Astrocyte of the spinal cord (primary cell): ENCODE data around the gene DAZAP1.

ENCODE experiments used
- DNase-seq: peaks from one replicate; pipeline ENCODE4 v3.0.0; 2011; ENCODE audit warnings: low read depth, low spot score
- H3K4me3 ChIP-seq: 2 replicates; pipeline ENCODE4 v1.5.1; 2011; ENCODE audit warnings: low read depth, mild to moderate bottlenecking, low read length, moderate library complexity
- CTCF ChIP-seq: IDR thresholded peaks from 2 replicates; pipeline ENCODE4 v1.5.1; 2012; ENCODE audit warnings: low read depth, mild to moderate bottlenecking, low read length, inconsistent platforms
- in situ Hi-C: cut with HindIII; loops from 2 replicates; pipeline ENCODE4 v1.10.0; 2017; ENCODE audit warnings: low sequenced_read_pairs

Gene DAZAP1

GRCh38 chr19:1394252-1395193 is 12.9 kb upstream of the DAZAP1 start:
- in situ Hi-C loops, result no loop called here
- no peak for DNase-seq
- no peak overlapping the region for H3K4me3 ChIP-seq
- no peak for TF ChIP-seq CTCF

GRCh38 chr19:1395194-1396018 is 12.0 kb upstream of the DAZAP1 start:
- TF ChIP-seq CTCF, result no peak
- in situ Hi-C loops, result no loop called here
- H3K4me3 ChIP-seq, result no peak overlapping the region
- no peak for DNase-seq

- in situ Hi-C loops, result no loop called here
- no peak overlapping the region for H3K4me3 ChIP-seq
- no peak for TF ChIP-seq CTCF
- no peak for DNase-seq
Measured at GRCh38 chr19:1396019-1396767, 11.2 kb upstream of the DAZAP1 start.

GRCh38 chr19:1396768-1397679 is 10.4 kb upstream of the DAZAP1 start:
- no peak for DNase-seq
- in situ Hi-C loops, result no loop called here
- no peak for TF ChIP-seq CTCF
- no peak overlapping the region for H3K4me3 ChIP-seq

GRCh38 chr19:1397838-1398237 is 9.5 kb upstream of the DAZAP1 start:
- no peak for DNase-seq
- TF ChIP-seq CTCF, result no peak
- in situ Hi-C loops, result no loop called here
- H3K4me3 ChIP-seq, result no peak overlapping the region
